Neural progenitor cell (in vitro differentiated cells): ENCODE results near the gene HAO2. TPM values are rescaled to one million over a fixed set of nuclear protein-coding genes. Genes with fewer than 3 reads are reported as not detected.

Experiments used
- DNase-seq: peaks from one replicate; pipeline ENCODE4 v3.0.0-alpha.2; 2016; ENCODE audit warnings: low spot score
- H2AFZ ChIP-seq: fragments of 200-600 bp; sonication (generic); replicated peaks from 2 replicates; pipeline ENCODE4 v1.6.1; 2016; ENCODE audit warnings: antibody characterized with exemption
- H3F3A ChIP-seq: fragments of 200-600 bp; sonication (generic); 2 replicates; pipeline ENCODE4 v1.6.1; 2016; ENCODE audit warnings: antibody characterized with exemption, low read depth
- H3K27ac ChIP-seq: fragments of 200-600 bp; sonication (generic); 2 replicates; pipeline ENCODE4 v1.5.1; 2016; ENCODE audit warnings: mild to moderate bottlenecking
- H3K27me3 ChIP-seq: fragments of 200-600 bp; sonication (generic); 2 replicates; pipeline ENCODE4 v1.6.1; 2016; ENCODE audit warnings: mild to moderate bottlenecking, moderate library complexity
- H3K36me3 ChIP-seq: fragments of 200-600 bp; sonication (generic); 2 replicates; pipeline ENCODE4 v1.5.1; 2016
- H3K4me1 ChIP-seq: fragments of 200-600 bp; sonication (generic); 2 replicates; pipeline ENCODE4 v1.6.1; 2016; ENCODE audit warnings: mixed run types
- H3K4me2 ChIP-seq: fragments of 200-600 bp; sonication (generic); 2 replicates; pipeline ENCODE4 v1.6.1; 2016
- H3K4me3 ChIP-seq: fragments of 200-600 bp; sonication (generic); 2 replicates; pipeline ENCODE4 v1.5.1; 2016
- H3K79me2 ChIP-seq: fragments of 200-600 bp; sonication (generic); 2 replicates; pipeline ENCODE4 v1.6.1; 2016; ENCODE audit warnings: low read depth
- H3K9ac ChIP-seq: fragments of 200-600 bp; sonication (generic); 2 replicates; pipeline ENCODE4 v1.6.1; 2016
- H3K9me3 ChIP-seq: fragments of 200-600 bp; sonication (generic); 2 replicates; pipeline ENCODE4 v1.5.1; 2016; ENCODE audit warnings: low read depth
- H4K20me1 ChIP-seq: fragments of 200-600 bp; sonication (generic); 2 replicates; pipeline ENCODE4 v1.6.1; 2016; ENCODE audit warnings: low read depth
- H3K27ac Mint-ChIP-seq: 3 replicates; pipeline ENCODE4 v1.8.0; 2021; ENCODE audit warnings: mixed read lengths
- H3K27me3 Mint-ChIP-seq: 2 replicates; pipeline ENCODE4 v1.8.0; 2022; ENCODE audit warnings: low read depth, mild to moderate bottlenecking, inconsistent platforms, moderate library complexity, mixed read lengths; ENCODE audit not compliant: insufficient read depth
- H3K36me3 Mint-ChIP-seq: 3 replicates; pipeline ENCODE4 v1.8.0; 2021; ENCODE audit warnings: mixed read lengths
- H3K4me1 Mint-ChIP-seq: 3 replicates; pipeline ENCODE4 v1.8.0; 2021; ENCODE audit warnings: mixed read lengths
- H3K4me3 Mint-ChIP-seq: 3 replicates; pipeline ENCODE4 v1.8.0; 2021; ENCODE audit warnings: mild to moderate bottlenecking, moderate library complexity, mixed read lengths
- H3K9me3 Mint-ChIP-seq: 3 replicates; pipeline ENCODE4 v1.8.0; 2020; ENCODE audit warnings: mixed read lengths
- EZH2 ChIP-seq: fragments of 200-600 bp; sonication (generic); IDR thresholded peaks from 2 replicates; pipeline ENCODE4 v1.6.1; 2017; ENCODE audit warnings: antibody characterized with exemption, mild to moderate bottlenecking, moderate library complexity
- EZH2phosphoT487 ChIP-seq: fragments of 200-600 bp; sonication (generic); IDR thresholded peaks from 2 replicates; pipeline ENCODE4 v1.6.1; 2017; ENCODE audit warnings: antibody characterized with exemption
- small RNA-seq: library from RNA; depleted of rRNA; stranded (forward); fragments of <200 nt; gene quantifications from one replicate; pipeline ENCODE3, GENCODE V24; 2015
- total RNA-seq: library from RNA; depleted of rRNA; stranded (reverse); fragments of >200 nt; gene quantifications from 2 replicates; pipeline ENCODE4 v1.2.3, GENCODE V29; 2015; ENCODE audit warnings: low replicate concordance
- TF ChIP-seq, protein P1 (sequence below): fragments of 200-600 bp; sonication (generic); IDR thresholded peaks from 2 replicates; pipeline ENCODE4 v1.5.1; 2017; ENCODE audit warnings: antibody characterized with exemption, mild to moderate bottlenecking

HAO2 gene
- total RNA-seq, 1 donor from 2014 or later = not detected

DNA sequence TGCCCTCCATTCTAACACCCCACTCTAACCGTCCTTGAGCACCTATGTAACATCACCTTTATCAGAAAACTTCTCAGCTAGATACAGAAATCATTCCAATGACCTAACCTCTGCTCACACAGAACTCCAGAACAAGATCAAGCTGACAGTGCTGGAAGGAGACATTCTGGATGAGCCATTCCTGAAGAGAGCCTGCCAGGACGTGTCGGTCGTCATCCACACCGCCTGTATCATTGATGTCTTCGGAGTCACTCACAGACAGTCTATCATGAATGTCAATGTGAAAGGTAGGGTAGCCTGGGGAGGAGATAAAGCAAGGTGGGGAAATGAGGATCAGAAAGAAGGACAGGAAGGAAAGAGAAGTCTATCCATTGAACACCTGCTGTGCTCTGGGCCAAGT, 74.2 kb downstream of the HAO2 start:
- Histone ChIP-seq H2AFZ (no peak overlapping the region), H3K4me3 (no peak overlapping the region), H3K4me1 (no peaks in the 10 kb centered on the region), H3K4me2 (no peak overlapping the region), H3K9me3 (no peaks in the 10 kb centered on the region), H3F3A (no peaks in the 10 kb centered on the region), H3K79me2 (no peaks in the 10 kb centered on the region), H3K27ac (no peak overlapping the region), H3K27me3 (no peaks in the 10 kb centered on the region), H3K9ac (no peak overlapping the region), H3K36me3 (no peaks in the 10 kb centered on the region), H4K20me1 (no peaks in the 10 kb centered on the region)
- TF ChIP-seq EZH2phosphoT487 = no peak
- TF ChIP-seq, protein P1, sequence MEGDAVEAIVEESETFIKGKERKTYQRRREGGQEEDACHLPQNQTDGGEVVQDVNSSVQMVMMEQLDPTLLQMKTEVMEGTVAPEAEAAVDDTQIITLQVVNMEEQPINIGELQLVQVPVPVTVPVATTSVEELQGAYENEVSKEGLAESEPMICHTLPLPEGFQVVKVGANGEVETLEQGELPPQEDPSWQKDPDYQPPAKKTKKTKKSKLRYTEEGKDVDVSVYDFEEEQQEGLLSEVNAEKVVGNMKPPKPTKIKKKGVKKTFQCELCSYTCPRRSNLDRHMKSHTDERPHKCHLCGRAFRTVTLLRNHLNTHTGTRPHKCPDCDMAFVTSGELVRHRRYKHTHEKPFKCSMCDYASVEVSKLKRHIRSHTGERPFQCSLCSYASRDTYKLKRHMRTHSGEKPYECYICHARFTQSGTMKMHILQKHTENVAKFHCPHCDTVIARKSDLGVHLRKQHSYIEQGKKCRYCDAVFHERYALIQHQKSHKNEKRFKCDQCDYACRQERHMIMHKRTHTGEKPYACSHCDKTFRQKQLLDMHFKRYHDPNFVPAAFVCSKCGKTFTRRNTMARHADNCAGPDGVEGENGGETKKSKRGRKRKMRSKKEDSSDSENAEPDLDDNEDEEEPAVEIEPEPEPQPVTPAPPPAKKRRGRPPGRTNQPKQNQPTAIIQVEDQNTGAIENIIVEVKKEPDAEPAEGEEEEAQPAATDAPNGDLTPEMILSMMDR = no peak
- TF ChIP-seq EZH2 = no peak
- Mint-ChIP-seq H3K4me1 (no peaks in the 10 kb centered on the region), H3K4me3 (no peak overlapping the region), H3K27ac (no peak overlapping the region), H3K27me3 (no peaks in the 10 kb centered on the region), H3K36me3 (no peaks in the 10 kb centered on the region), H3K9me3 (no peaks in the 10 kb centered on the region)
- no peak for DNase-seq

Small RNA genes lying within 50 kb of the gene (small RNA-seq; reads per million reads assigned to genes)
- gene RNU1-75P = not detected

Other genes starting within 250 kb of the HAO2 start
- gene WARS2, start 228.1 kb upstream of the HAO2 start, total RNA-seq = 13.1 and 13.5 TPM in 2 replicates
- gene HSD3B2, start 46.4 kb downstream of the HAO2 start, total RNA-seq = not detected in 2 replicates
- not detected in 2 replicates for gene HSD3B1, start 138.4 kb downstream of the HAO2 start, total RNA-seq